K562 (cell line): ENCODE results near the gene MGST2.

ENCODE experiments used
- MAX ChIP-seq: sonication (generic); formaldehyde crosslinking; IDR thresholded peaks from 2 replicates; pipeline ENCODE4 v1.9.0; 2022; ENCODE audit warnings: mild to moderate bottlenecking, missing genetic modification reagents
- MTF1 ChIP-seq: fragments of 250-450 bp; sonication (Bioruptor Pico); IDR thresholded peaks from 2 replicates; pipeline ENCODE4 v1.9.0; 2021; ENCODE audit warnings: moderate library complexity, mild to moderate bottlenecking, inconsistent platforms, borderline replicate concordance
- POLR2AphosphoS5 ChIP-seq: IDR thresholded peaks from 2 replicates; pipeline ENCODE4 v1.6.1; 2011; ENCODE audit warnings: mild to moderate bottlenecking, low read depth, low read length, moderate library complexity; ENCODE audit not compliant: control insufficient read depth, insufficient read depth
- RAD51 ChIP-seq: fragments of 450-650 bp; IDR thresholded peaks from 2 replicates; pipeline ENCODE4 v1.7.1; 2016; ENCODE audit warnings: low read depth, mild to moderate bottlenecking, borderline replicate concordance
- SAP30 ChIP-seq: fragments of 200-600 bp; sonication (generic); IDR thresholded peaks from 2 replicates; pipeline ENCODE4 v1.6.1; 2012; ENCODE audit warnings: borderline replicate concordance, low read depth, mild to moderate bottlenecking, moderate library complexity, low read length, control low read depth, inconsistent platforms; ENCODE audit not compliant: insufficient read depth, poor library complexity, severe bottlenecking
- STAT5B ChIP-seq: fragments of 250-450 bp; sonication (Bioruptor Pico); IDR thresholded peaks from 2 replicates; pipeline ENCODE4 v1.8.0; 2021; ENCODE audit warnings: mild to moderate bottlenecking, inconsistent platforms
- ZNF740 ChIP-seq, 3 experiments: fragments of 200-800 bp in 1 of 3; sonication (Bioruptor generic) in 1 of 3; sonication (generic) in 1 of 3; formaldehyde crosslinking in 1 of 3; IDR thresholded peaks; 2 replicates each; pipeline versions ENCODE4 v1.6.1 to v1.8.0; 2016 to 2022; ENCODE audit warnings: mild to moderate bottlenecking in 2 of 3, missing compliant biosample characterization in 2 of 3, missing genetic modification characterization in 2 of 3, missing genetic modification reagents in 1 of 3

GRCh38 chr4:139642364-139642763 is 23.3 kb upstream of the MGST2 start:
- TF ChIP-seq ZNF740 (CRISPR knock-in tag; IDR thresholded peaks at IDR 0.05) (no peak), ZNF740 (tag; IDR thresholded peaks at IDR 0.05) (no peak), RAD51 (no peak), SAP30 (no peak), POLR2AphosphoS5 (no peak), STAT5B (no peak), MAX (no peak), MTF1 (CRISPR knock-in tag) (no peak)
